Breast epithelium (tissue), 4 donors: ENCODE measurements around the gene BSN. TPM values are rescaled to one million over a fixed set of nuclear protein-coding genes. Genes with fewer than 3 reads are reported as not detected.

Experiments used
- DNase-seq, 2 donors: peaks; one replicate each; pipeline ENCODE4 v3.0.0-alpha.2; 2019; ENCODE audit warnings: low spot score in 2 of 2
- H3K27ac ChIP-seq, 2 donors: fragments of 200-600 bp; sonication (generic) in 1 of 2; one replicate each; pipeline ENCODE4 v1.5.1; 2016 to 2019; ENCODE audit warnings: mild to moderate bottlenecking in 1 of 2
- H3K27me3 ChIP-seq, 2 donors: fragments of 200-600 bp; sonication (generic) in 1 of 2; one replicate each; pipeline versions ENCODE4 v1.5.1 to v1.6.0; 2017 to 2019; ENCODE audit warnings: control low read depth in 1 of 2, mild to moderate bottlenecking in 1 of 2
- H3K36me3 ChIP-seq: fragments of 200-600 bp; one replicate; pipeline ENCODE4 v1.5.1; 2019
- H3K4me1 ChIP-seq, 2 donors: fragments of 200-600 bp; sonication (generic); one replicate each; pipeline ENCODE4 v1.5.1; 2016 to 2019; ENCODE audit warnings: control low read depth in 1 of 2
- H3K4me3 ChIP-seq, 3 donors: fragments of 200-600 bp; sonication (generic); 1 replicate in 2 of 3; 2 replicates in 1 of 3; pipeline ENCODE4 v1.5.1; 2016 to 2019; ENCODE audit warnings: mild to moderate bottlenecking in 3 of 3, moderate library complexity in 2 of 3
- H3K9me3 ChIP-seq, 2 donors: fragments of 200-600 bp; sonication (generic) in 1 of 2; one replicate each; pipeline ENCODE4 v1.5.1; 2016 to 2019; ENCODE audit warnings: control low read depth in 1 of 2
- POLR2A ChIP-seq: fragments of 450-650 bp; IDR thresholded peaks from one replicate; pipeline ENCODE4 v1.6.1; 2016; ENCODE audit warnings: antibody characterized with exemption, mild to moderate bottlenecking, moderate library complexity
- POLR2AphosphoS5 ChIP-seq, 3 donors: sonication (generic); formaldehyde crosslinking; IDR thresholded peaks; one replicate each; pipeline ENCODE4 v1.6.1; 2017; ENCODE audit warnings: antibody characterized with exemption in 3 of 3
- intact Hi-C: fragments of 100-400 bp; cut with DNase I; formaldehyde crosslinking; loops from one replicate; pipeline ENCODE4 v1.15.1; 2023; ENCODE audit warnings: low total_unique reads
- total RNA-seq, 3 donors: library from RNA; depleted of rRNA; stranded (reverse); fragments of >200 nt; gene quantifications; one replicate each; pipeline ENCODE4 v1.1.0, GENCODE V29; 2016
- TF ChIP-seq, protein P1 (sequence below), 3 donors: fragments of 450-650 bp; IDR thresholded peaks; one replicate each; pipeline ENCODE4 v1.5.1; 2016 to 2017; ENCODE audit warnings: antibody characterized with exemption in 3 of 3, mild to moderate bottlenecking in 3 of 3, moderate library complexity in 3 of 3

The BSN gene
- total RNA-seq, 3 donors from 2014 or later: 0.15 to 0.48 (median 0.33) TPM

DNA sequence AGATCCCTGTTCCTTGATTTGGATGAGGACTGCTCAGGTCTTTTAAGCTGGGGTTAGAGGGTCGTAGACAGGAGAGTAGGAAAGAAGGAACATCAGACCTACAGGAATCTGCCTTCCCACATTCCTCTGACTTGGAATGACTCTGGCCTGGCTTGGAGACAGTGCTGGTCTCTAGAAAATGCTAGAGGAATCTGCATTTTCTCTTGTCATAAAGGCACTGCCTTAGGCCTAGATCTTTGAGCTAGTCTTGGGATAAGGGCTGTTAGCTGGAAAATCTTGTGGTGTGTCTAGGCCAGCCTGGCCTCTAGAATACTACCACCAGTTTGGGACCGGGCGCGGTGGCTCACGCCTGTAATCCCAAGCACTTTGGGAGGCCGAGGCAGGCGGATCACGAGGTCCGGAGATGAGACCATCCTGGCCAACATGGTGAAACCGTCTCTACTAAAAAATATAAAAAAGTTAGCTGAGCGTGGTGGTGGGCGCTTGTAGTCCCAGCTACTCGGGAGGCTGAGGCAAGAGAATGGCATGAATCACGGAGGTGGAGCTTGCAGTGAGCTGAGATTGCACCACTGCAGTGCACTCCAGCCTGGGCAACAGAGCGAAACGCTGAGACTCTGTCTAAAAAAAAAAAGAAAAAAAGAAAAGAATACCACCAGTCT is 17.3 kb upstream of the BSN start:
- no peak for DNase-seq
- no peak overlapping the region for H3K27ac ChIP-seq
- H3K4me3 ChIP-seq: no peak overlapping the region
- H3K36me3 ChIP-seq: no peaks in the 10 kb centered on the region
- no peaks in the 10 kb centered on the region for H3K27me3 ChIP-seq
- TF ChIP-seq POLR2AphosphoS5 (IDR thresholded peaks at IDR 0.05) (no peak), POLR2A (no peak)
- TF ChIP-seq, protein P1, sequence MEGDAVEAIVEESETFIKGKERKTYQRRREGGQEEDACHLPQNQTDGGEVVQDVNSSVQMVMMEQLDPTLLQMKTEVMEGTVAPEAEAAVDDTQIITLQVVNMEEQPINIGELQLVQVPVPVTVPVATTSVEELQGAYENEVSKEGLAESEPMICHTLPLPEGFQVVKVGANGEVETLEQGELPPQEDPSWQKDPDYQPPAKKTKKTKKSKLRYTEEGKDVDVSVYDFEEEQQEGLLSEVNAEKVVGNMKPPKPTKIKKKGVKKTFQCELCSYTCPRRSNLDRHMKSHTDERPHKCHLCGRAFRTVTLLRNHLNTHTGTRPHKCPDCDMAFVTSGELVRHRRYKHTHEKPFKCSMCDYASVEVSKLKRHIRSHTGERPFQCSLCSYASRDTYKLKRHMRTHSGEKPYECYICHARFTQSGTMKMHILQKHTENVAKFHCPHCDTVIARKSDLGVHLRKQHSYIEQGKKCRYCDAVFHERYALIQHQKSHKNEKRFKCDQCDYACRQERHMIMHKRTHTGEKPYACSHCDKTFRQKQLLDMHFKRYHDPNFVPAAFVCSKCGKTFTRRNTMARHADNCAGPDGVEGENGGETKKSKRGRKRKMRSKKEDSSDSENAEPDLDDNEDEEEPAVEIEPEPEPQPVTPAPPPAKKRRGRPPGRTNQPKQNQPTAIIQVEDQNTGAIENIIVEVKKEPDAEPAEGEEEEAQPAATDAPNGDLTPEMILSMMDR (IDR thresholded peaks at IDR 0.05): no peak
- H3K4me1 ChIP-seq: peaks cover 0 to 9% of the 10 kb centered on the region in 2 donors
- intact Hi-C loops: loop anchor here (5.0 kb wide), 1 partner anchor 135 kb away; the partner anchor contains the start of gene APEH
- H3K9me3 ChIP-seq: no peaks in the 10 kb centered on the region

DNA sequence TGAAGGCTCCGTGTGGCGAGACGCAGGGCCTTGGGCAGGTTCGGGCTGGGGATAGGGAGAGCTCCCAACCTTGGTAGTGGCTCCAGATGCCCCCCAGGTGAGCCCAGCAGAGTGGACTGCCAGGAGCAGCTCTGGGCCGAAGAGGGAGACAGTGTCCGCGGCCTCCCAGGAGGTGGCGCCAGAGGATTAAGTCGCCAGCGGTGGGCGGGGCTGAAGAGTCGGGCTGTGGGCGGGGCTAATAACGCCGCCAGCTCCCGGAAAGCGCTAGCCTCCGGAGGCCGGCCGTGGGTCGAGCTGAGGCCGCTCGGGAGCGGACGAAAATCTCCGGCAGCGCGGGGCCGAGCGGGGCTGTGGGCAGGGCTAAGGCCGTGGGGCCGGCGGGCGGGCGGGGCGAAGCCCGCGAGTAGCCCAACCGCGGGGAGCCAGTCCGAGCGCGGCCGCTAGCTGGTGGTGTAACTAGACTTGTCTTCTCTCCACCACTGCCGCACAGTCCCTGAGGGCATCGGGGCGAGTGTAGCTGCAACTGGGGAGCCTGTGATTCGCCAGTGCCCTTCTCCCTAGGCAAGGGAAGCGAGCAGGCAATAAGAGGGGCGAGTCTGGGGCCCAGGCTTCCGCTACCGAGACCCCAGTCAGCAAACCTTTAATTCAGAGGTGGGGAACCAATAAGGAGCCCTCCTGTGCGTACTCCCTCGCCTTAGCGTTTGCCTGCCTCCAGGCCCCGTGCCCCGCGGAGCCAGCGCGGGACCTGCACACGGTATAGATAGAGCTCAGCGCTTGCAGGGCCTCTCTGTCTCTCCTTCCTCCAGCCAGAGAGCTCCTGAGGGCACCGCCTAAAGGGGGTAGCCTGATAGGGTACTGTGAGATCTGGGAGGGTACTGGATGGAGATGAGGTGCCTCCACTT is 14.4 kb upstream of the BSN start:
- Histone ChIP-seq H3K36me3 (no peaks in the 10 kb centered on the region), H3K4me1 (peaks cover 0 to 7% of the 10 kb centered on the region in 2 donors), H3K27me3 (no peaks in the 10 kb centered on the region), H3K9me3 (no peaks in the 10 kb centered on the region), H3K27ac (peak overlapping the region; percentile 68 to 78), H3K4me3 (peak overlapping the region; percentile 49 to 67 (median 56))
- peak in 1 of 3 donors; percentile 17 for TF ChIP-seq POLR2AphosphoS5 (IDR thresholded peaks at IDR 0.05)
- TF ChIP-seq POLR2A: no peak
- TF ChIP-seq, protein P1 (IDR thresholded peaks at IDR 0.05): peak; percentile 49 to 93 (median 87)
- DNase-seq: peak; percentile 84 to 94
- intact Hi-C loops: loop anchor here (5.0 kb wide), 1 partner anchor 132 kb away; the partner anchor contains the start of gene APEH

GRCh38 chr3:49552087-49552486 is 2.2 kb upstream of the BSN start:
- Histone ChIP-seq H3K36me3 (no peaks in the 10 kb centered on the region), H3K4me1 (peaks cover 4 to 8% of the 10 kb centered on the region in 2 donors), H3K27ac (no peak overlapping the region), H3K27me3 (no peaks in the 10 kb centered on the region), H3K9me3 (no peaks in the 10 kb centered on the region), H3K4me3 (no peak overlapping the region)
- intact Hi-C loops: no loop called here
- TF ChIP-seq POLR2A: no peak
- TF ChIP-seq, protein P1 (IDR thresholded peaks at IDR 0.05): no peak
- no peak for TF ChIP-seq POLR2AphosphoS5 (IDR thresholded peaks at IDR 0.05)
- no peak for DNase-seq

DNA sequence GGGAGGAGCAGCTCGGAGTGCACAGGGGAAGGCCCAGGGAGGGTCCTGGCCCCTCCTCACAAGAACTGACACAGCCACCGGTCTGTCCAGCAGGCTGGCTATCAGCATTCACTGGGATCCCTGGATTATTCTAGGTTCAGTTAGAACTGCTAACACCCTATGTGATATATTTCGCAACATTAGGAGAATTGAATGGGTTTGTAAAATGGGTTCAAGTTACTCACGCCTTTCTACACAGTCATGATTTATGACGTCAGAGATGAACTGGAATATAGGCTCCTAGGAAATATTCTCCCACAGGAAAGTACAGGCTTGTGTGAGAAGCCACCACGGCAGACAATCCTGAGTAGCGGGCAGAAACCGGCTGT is 969 bp upstream of the BSN start:
- H3K27me3 ChIP-seq: no peaks in the 10 kb centered on the region
- H3K36me3 ChIP-seq: no peaks in the 10 kb centered on the region
- peaks cover 4 to 8% of the 10 kb centered on the region in 2 donors for H3K4me1 ChIP-seq
- peak overlapping the region in 2 of 3 donors; percentile 65 for H3K4me3 ChIP-seq
- DNase-seq: no peak
- no peak for TF ChIP-seq POLR2AphosphoS5 (IDR thresholded peaks at IDR 0.05)
- TF ChIP-seq, protein P1 (IDR thresholded peaks at IDR 0.05): no peak
- TF ChIP-seq POLR2A: no peak
- no peak overlapping the region for H3K27ac ChIP-seq
- no peaks in the 10 kb centered on the region for H3K9me3 ChIP-seq
- intact Hi-C loops: no loop called here
